HG02610 (cell line): ENCODE results near the gene KCNJ2.

Experiments used
- ATAC-seq: cut with Tn5 transposase; IDR thresholded peaks from one replicate; pipeline ENCODE4 v1.9.1; 2021; ENCODE audit warnings: mild to moderate bottlenecking, moderate library complexity; ENCODE audit not compliant: unreplicated experiment

The KCNJ2 gene

GRCh38 chr17:70158180-70158579 lies 11.2 kb upstream of the KCNJ2 start:
- no peak for ATAC-seq

- ATAC-seq: no peak
Observed at GRCh38 chr17:70158591-70158990, 10.7 kb upstream of the KCNJ2 start.

DNA sequence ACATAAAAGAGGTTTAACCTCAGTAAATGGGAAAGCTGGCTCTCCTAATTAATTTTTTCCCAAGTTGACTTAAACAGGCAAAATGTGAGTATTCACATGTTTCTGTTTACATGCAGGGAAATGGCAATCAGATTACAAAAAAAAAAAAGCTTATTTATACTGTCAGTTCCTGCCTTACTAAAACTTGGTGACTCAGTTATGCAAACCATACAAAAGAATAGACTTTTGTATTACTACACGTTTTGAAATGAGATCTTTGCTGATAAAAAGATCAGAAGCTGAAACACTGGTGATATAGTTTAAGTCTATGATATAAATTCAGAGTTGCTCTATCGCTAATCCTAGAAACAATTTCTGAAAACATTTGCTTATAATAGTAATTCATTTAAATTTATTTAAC lies 9.4 kb upstream of the KCNJ2 start:
- ATAC-seq: no peak

- ATAC-seq: no peak
Observed at GRCh38 chr17:70161519-70161918, 7.8 kb upstream of the KCNJ2 start.

- ATAC-seq: no peak
Observed at GRCh38 chr17:70165383-70165782, 3.9 kb upstream of the KCNJ2 start.

- no peak for ATAC-seq
Observed at GRCh38 chr17:70166615-70167014, 2.7 kb upstream of the KCNJ2 start.

GRCh38 chr17:70168044-70168976 lies 1.0 kb upstream of the KCNJ2 start:
- ATAC-seq: peak; percentile 4

DNA sequence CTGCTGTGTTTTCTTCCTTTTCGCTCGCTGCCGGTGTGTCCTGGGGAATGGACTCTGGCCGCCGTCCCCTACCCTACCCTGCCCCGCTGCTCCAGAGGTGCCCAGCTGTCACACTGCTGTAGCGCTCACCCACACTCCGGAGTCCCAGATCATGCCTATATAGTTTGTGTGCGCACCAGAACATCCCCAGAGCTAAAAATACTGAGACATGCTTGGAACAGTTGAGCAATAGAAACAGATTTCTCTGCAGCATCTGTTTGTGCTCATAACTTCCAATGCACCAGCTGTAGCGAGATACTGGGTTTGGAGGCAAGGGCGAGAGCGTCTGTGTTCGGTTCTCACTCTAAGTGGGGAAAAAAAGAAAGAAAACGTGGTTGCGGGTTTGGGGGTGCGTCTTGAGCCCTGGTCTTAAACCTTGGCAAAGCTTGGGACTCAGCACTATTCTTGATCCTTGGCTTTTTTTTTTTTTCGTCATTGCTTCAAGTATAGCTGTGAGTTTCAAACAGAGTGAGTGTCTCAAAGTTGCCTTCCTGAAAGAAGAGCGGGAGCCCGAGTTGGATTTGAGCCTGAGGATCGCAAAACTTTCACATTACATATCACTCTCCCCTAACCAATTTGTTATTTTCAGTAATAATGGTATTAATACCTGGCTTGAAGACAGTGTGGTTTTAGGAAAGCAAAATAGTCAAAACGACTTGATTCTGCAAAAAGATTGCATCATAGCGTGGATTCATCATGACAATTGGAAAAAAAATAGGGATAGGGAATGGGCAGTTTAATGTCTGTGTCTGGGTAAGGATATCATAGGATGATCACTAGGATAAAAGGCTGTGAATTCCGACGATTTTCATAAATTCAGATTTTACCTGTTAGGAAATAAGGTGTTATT lies 621 bp downstream of the KCNJ2 start:
- no peak for ATAC-seq

DNA sequence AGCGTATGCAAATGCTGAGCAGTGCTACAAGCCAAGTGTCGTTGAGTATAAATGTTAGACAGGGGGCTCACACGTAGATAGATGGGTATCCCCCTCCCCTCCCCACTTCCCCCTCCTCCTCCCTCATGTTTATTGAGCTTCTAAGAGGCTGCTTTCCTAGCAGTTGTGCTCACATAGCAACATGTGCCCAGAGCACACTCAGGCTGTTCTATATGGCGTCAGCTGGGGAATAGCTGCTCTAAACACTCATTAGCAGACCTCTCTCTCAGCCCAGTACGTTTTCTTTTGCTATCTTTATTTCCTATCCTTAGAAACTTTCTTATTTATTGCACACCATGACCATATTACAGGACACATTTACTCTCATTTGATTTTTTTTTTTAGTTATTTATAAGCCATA lies 1.8 kb downstream of the KCNJ2 start:
- no peak for ATAC-seq

DNA sequence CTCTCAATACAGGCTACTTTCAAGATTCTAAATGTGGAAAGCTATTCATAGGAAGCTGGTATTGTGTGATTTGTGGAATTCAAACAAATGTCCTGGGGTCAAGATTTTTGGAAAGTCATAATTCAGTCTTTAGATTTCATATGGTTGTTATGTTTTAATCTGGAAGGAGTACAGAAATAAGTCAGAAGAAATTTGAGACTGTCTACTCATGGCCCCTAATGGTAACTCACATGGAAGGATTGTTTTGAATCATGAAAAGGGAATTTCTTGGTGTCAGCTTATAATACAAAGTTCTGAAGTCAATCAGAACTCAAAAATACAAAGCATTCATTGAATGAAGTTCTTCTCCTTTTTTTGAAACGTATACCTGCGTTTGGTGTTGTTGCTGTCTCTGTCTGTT lies 3.1 kb downstream of the KCNJ2 start:
- ATAC-seq: no peak

GRCh38 chr17:70172923-70173322 lies 3.6 kb downstream of the KCNJ2 start:
- ATAC-seq: no peak

DNA sequence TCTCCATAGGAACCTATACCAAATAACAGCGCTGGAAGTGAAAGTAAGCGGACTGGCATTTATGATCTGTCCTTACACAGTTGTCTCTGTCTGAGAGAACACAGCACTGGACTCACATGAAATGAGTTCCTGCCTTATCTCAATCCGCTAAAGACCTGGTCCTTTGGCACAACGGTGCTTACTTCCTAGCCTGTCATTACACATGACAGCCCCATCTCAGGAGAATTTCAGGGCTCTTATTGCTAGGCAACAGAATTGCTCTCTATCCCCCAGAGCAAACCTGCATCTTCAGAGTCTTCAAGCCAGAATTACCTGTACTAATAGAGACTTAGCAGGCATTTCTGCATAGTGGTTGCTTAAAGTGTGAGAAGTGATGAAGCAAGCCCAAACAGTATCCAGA lies 4.3 kb downstream of the KCNJ2 start:
- ATAC-seq: no peak

GRCh38 chr17:70181376-70181775 lies 12.0 kb downstream of the KCNJ2 start:
- ATAC-seq: no peak

GRCh38 chr17:70181866-70182265 lies 12.5 kb downstream of the KCNJ2 start:
- ATAC-seq: no peak

DNA sequence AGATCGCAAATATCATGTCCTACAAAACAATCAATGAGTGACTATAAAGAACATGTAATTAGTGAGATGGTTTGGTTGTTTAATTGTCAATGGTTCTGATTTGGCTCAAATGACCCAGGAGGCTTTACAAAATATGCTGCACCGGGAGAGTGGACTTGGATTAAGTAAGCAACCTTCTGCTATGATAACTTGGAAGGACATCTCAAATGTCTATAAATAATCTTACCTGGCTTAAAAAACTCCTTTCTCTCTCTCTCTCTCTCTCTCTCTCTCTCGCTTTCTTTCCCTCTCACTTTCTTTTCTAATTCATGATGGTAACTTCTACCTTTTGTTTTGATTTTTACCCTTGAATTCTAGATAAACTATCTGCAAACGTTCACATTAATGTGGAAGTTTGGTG lies 14.2 kb downstream of the KCNJ2 start:
- ATAC-seq: no peak

DNA sequence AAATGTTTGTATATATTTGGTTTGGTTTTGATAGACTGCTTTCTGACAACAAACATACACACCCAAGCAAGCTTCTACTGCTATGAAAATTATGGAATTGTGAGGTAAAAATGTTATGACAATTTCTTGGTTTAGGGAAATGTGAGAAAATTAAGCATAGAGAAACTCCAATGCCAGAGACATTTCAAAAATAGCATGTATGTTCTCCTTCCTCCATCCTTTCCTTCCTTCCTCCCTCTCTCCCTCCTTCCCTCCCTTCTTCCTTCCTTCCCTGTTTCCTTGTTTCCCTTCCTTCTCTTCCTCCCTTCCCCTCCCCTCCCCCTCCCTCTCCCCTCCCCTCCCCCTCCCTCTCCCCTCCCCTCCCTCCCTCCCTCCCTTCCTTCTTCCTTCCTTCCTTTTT lies 14.9 kb downstream of the KCNJ2 start:
- no peak for ATAC-seq

- no peak for ATAC-seq
Observed at GRCh38 chr17:70184770-70185169, 15.4 kb downstream of the KCNJ2 start.

GRCh38 chr17:70185285-70185684 lies 16.0 kb downstream of the KCNJ2 start:
- ATAC-seq: no peak

DNA sequence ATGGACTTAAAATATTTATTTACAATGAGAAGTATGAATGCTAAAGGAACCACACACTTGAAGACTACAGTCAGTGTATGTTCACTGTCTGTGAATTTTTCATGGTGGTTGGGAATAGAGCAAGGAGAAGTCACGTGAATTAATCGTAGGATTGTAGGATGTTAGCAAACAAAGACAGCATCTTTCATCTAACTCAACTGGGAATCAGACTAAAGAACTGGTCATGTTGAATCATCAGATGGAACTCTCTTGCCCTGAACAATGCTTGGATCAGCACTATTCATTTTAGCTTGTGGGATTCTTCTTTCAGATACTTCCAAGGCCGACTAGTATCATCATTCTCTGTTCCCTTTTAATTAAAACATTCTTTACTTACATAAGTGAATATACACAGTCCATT lies 18.1 kb downstream of the KCNJ2 start:
- no peak for ATAC-seq

DNA sequence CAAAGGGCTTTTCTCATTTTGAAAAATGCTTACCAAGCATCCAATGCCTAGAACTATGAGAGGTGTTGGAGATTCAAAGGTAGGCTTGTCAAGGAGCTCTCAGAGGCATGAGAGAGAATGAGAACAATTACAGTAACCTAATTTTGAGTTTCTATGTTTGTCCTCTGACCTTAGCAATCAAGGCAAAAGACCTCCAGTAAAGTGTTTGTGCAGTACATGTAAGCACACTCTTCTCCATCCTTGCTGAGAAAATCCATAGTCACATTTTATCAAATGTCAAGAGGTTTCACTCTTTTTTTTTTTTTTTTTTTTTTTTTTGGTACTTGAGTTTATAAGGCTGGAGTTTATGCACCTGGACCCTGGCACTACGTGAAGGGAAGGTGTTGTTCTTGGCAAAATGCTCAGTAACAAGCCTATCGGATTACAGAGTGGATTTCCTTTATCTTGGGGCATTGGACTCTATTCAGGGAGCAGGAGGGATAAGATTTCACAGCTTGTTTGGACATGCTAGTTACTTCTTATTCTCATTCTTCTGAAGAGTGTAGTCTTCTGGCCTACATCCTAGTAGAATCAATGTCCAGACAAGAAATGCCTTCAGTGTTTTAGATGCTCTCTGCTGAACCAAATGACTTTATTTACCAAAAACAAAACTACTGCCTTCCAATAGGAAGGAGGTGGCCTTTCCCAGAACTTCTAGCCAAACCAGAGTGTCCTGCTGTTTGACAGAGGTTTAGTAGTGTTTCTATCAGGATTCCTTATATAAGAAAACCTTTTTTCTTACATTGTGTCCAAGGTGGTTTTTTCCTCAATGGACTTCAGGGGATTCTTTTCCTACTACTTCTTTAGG lies 21.9 kb downstream of the KCNJ2 start:
- ATAC-seq: no peak

GRCh38 chr17:70195091-70195490 lies 25.8 kb downstream of the KCNJ2 start:
- ATAC-seq: no peak
